Kidney (tissue), 14 donors: ENCODE results near the gene ADAMTS9. TPM values are rescaled to one million over a fixed set of nuclear protein-coding genes. Genes with fewer than 3 reads are reported as not detected.
A peak's percentile ranks its signal among the peaks of the same experiment; 100 is the strongest.

ENCODE experiments used
- DNase-seq, 5 donors: peaks; one replicate each; pipeline ENCODE4 v3.0.0-alpha.2; 2013 to 2020
- FAIRE-seq: peaks from 2 replicates; lab custom pipeline; 2012; peaks lifted over from hg19 to GRCh38; lab: Jason Lieb, UNC
- H3K27ac ChIP-seq, 2 donors: one replicate each; pipeline ENCODE4 v1.7.0; 2013; ENCODE audit warnings: low read depth in 2 of 2, low read length in 2 of 2, inconsistent platforms in 1 of 2
- H3K27me3 ChIP-seq: one replicate; pipeline ENCODE4 v1.7.1; 2013; ENCODE audit warnings: low read length, inconsistent platforms; ENCODE audit not compliant: control insufficient read depth, insufficient read depth
- H3K36me3 ChIP-seq, 3 donors: one replicate each; pipeline versions ENCODE4 v1.7.0 to v1.7.1; 2013; ENCODE audit warnings: low read length in 3 of 3, control low read depth in 1 of 3, inconsistent platforms in 1 of 3; ENCODE audit not compliant: insufficient read depth in 3 of 3, control insufficient read depth in 2 of 3
- H3K4me1 ChIP-seq, 3 donors: one replicate each; pipeline versions ENCODE4 v1.7.0 to v1.7.1; 2013; ENCODE audit warnings: low read length in 3 of 3, inconsistent platforms in 1 of 3, low read depth in 1 of 3; ENCODE audit not compliant: control insufficient read depth in 2 of 3, insufficient read depth in 2 of 3
- H3K4me3 ChIP-seq, 3 donors: one replicate each; pipeline versions ENCODE4 v1.7.0 to v1.8.1; 2013; ENCODE audit warnings: low read length in 3 of 3, control low read depth in 1 of 3, inconsistent platforms in 1 of 3
- H3K9ac ChIP-seq, 3 donors: one replicate each; pipeline versions ENCODE4 v1.7.0 to v1.7.1; 2013; ENCODE audit warnings: low read length in 3 of 3, control low read depth in 1 of 3, inconsistent platforms in 1 of 3
- H3K9me3 ChIP-seq, 3 donors: one replicate each; pipeline versions ENCODE4 v1.7.0 to v1.7.1; 2013; ENCODE audit warnings: low read length in 3 of 3, control low read depth in 1 of 3, inconsistent platforms in 1 of 3; ENCODE audit not compliant: control insufficient read depth in 2 of 3, insufficient read depth in 1 of 3
- CTCF ChIP-seq: IDR thresholded peaks from 3 replicates; pipeline ENCODE4 v1.5.1; 2012; ENCODE audit warnings: mild to moderate bottlenecking, moderate library complexity, borderline replicate concordance; ENCODE audit not compliant: insufficient read depth; ENCODE audit errors: extremely low read depth
- intact Hi-C: fragments of 100-400 bp; cut with DNase I; formaldehyde crosslinking; loops from one replicate; pipeline ENCODE4 v1.11.1; 2022
- polyA plus RNA-seq: library from polyadenylated mRNA; stranded (reverse); fragments of 350-450 nt; fragmentation: Illumina TruSeq; extraction: RNeasy Lipid Tissue Mini Kit (QIAGEN cat#74804); gene quantifications from one replicate; pipeline ENCODE4 v1.2.3, GENCODE V29; 2014; ENCODE audit warnings: low read depth, low replicate concordance; ENCODE audit not compliant: insufficient read depth
- total RNA-seq: library from RNA; stranded (reverse); fragmentation: NEBNext Ultra II Directional; extraction: Animal tissue kit (Norgen Biotek cat#: 25700); gene quantifications from one replicate; pipeline ENCODE4 v1.2.1, GENCODE V29; 2021
- donor health status: control.
- donor health status: control.
- donor health status: control.
- donor health status: control.
- donor health status: control.
- donor health status: DM: yes; HTN: yes; CAD: no.
- donor health status: Normal renal cell carcinoma (clear cell type).

Gene ADAMTS9
- total and polyA plus RNA-seq, 2 donors from 2014 or later = 25.0 to 117 TPM

GRCh38 chr3:64501298-64501906, 186.4 kb downstream of the ADAMTS9 start:
- no peaks in the 10 kb centered on the region for H3K4me1 ChIP-seq
- no peak overlapping the region for H3K9ac ChIP-seq
- H3K27me3 ChIP-seq = no peaks in the 10 kb centered on the region
- no peak for FAIRE-seq
- intact Hi-C loops = no loop called here
- no peaks in the 10 kb centered on the region for H3K9me3 ChIP-seq
- no peaks in the 10 kb centered on the region for H3K36me3 ChIP-seq
- TF ChIP-seq CTCF = no peak
- H3K4me3 ChIP-seq = no peak overlapping the region
- H3K27ac ChIP-seq = no peak overlapping the region
- DNase-seq = no peak

- no peak for FAIRE-seq
- no peaks in the 10 kb centered on the region for H3K9me3 ChIP-seq
- H3K36me3 ChIP-seq = no peaks in the 10 kb centered on the region
- H3K27me3 ChIP-seq = no peaks in the 10 kb centered on the region
- peaks cover 0 to 3% (median 0%) of the 10 kb centered on the region in 3 donors for H3K4me1 ChIP-seq
- no peak overlapping the region for H3K4me3 ChIP-seq
- DNase-seq = peak in 3 of 5 donors; percentile 37 to 56 (median 55)
- intact Hi-C loops = no loop called here
- no peak for TF ChIP-seq CTCF
- no peak overlapping the region for H3K27ac ChIP-seq
- no peak overlapping the region for H3K9ac ChIP-seq
Observed at GRCh38 chr3:64496786-64497490, 190.9 kb downstream of the ADAMTS9 start.

- H3K4me3 ChIP-seq = no peak overlapping the region
- no peak overlapping the region for H3K9ac ChIP-seq
- H3K4me1 ChIP-seq = peaks cover 0 to 9% (median 2%) of the 10 kb centered on the region in 3 donors
- no peak for TF ChIP-seq CTCF
- intact Hi-C loops = no loop called here
- H3K9me3 ChIP-seq = no peaks in the 10 kb centered on the region
- no peak overlapping the region for H3K27ac ChIP-seq
- no peaks in the 10 kb centered on the region for H3K27me3 ChIP-seq
- DNase-seq = no peak
- no peak for FAIRE-seq
- H3K36me3 ChIP-seq = no peaks in the 10 kb centered on the region
Observed at GRCh38 chr3:64495781-64496334, 191.9 kb downstream of the ADAMTS9 start.
